Measurements from ENCODE around the gene MUC5B. TPM values are rescaled to one million over a fixed set of nuclear protein-coding genes. Genes with fewer than 3 reads are reported as not detected.

The MUC5B gene
- polyA plus RNA-seq, 1 donor = 1.9 TPM

DNA sequence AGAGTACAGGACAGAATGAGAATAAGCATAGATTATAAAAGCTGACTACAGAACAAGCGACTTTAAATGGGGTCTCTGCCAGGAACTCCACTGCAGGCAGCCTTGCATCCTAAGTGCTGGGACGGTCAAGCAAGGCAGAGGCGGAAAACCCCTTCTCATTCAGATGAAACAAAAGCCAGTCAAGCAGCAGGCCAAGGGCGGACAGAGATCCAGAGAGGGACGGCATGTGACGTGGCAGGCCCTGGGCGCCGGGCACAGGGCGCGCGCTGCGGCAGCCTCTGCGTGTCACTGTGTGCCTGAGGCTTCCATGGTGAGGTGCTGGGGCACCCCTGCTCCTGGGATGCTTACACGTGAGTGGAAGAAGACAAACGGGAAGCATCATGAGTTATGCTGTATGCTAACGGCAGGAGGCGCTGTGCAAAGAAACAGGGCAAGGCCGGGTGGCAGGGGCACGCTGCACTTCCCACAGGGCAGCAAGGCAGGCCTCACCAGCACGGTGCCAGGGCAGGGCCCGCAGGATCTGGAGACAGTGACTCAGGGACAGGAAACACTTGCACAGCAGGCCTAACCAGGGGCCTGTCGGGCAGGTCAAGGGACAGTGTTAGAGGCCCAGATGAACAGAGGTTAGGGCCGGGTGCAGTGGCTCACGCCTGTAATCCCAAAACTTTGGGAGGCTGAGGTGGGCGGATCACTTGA, 80.4 kb downstream of the MUC5B start:
- no CpG with 5 or more reads among the region's 25 CpGs for WGBS (ENCODE audit: insufficient coverage, low lambda C conversion rate)
- H3K4me1 ChIP-seq (ENCODE audit: control insufficient read depth, insufficient read depth, low read length) = peaks cover 80% of the 10 kb centered on the region
- H3K9me3 ChIP-seq (ENCODE audit: control insufficient read depth, low read depth, low read length) = peaks cover 10% of the 10 kb centered on the region

DNA sequence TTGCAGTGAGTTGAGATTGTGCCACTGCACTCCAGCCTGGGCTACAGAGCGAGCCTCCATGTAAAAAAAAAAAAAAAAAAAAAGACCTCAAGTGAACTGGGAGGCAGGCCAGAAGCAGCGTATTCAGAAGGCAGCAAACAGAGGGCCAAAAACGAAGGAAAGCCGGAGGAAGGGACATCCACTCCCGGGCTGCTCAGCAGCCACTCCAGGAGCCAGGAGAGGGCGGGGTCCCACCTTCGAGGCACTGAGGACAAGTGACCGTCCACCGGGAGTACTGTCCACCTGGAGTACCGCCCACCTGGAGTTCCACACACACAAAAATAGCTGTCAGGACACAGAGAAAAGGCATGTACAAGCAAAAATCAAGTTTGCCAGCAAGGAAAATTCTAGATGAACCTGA, 81.1 kb downstream of the MUC5B start:
- Histone ChIP-seq H3K4me3 (ENCODE audit: low read length) (no peak overlapping the region), H3K27ac (ENCODE audit: low read length) (peak overlapping the region; percentile 95), H3K27me3 (ENCODE audit: control insufficient read depth, insufficient read depth, low read length) (no peaks in the 10 kb centered on the region), H3K4me1 (ENCODE audit: control insufficient read depth, insufficient read depth, low read length) (peaks cover 79% of the 10 kb centered on the region), H3K9me3 (ENCODE audit: control insufficient read depth, low read depth, low read length) (peaks cover 10% of the 10 kb centered on the region), H3K36me3 (ENCODE audit: control insufficient read depth, insufficient read depth, low read length) (peaks cover 20% of the 10 kb centered on the region)
- no CpG with 5 or more reads among the region's 10 CpGs for WGBS (ENCODE audit: insufficient coverage, low lambda C conversion rate)
- DNase-seq = no peak

More for the DNA sequence above, 80.4 kb downstream of the MUC5B start:
- H3K36me3 ChIP-seq (ENCODE audit: control insufficient read depth, insufficient read depth, low read length) = peaks cover 21% of the 10 kb centered on the region
- no peak overlapping the region for H3K4me3 ChIP-seq (ENCODE audit: low read length)
- DNase-seq = peak in 1 of 2 donors; percentile 15
- no peaks in the 10 kb centered on the region for H3K27me3 ChIP-seq (ENCODE audit: control insufficient read depth, insufficient read depth, low read length)
- H3K27ac ChIP-seq (ENCODE audit: low read length) = peak overlapping the region; percentile 95

DNA sequence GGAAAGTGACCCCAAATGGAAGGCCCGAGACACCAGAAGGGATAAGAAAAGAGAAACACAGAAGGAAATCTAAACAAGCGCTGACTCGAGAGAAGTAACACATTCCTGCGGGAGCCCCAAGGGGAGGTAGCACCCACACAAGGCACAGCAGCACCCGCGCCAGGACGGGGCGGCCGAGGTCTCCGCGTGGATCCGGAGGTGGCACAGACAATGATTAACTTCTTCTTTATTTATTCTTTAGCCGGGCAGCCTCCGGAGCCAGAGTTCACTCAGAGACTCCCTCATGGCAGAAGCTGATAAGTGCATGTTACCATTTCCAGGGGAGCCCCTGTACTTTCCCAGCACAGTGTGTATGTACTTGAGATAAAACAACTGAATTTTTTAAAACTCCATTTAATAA, 81.5 kb downstream of the MUC5B start:
- peaks cover 10% of the 10 kb centered on the region for H3K9me3 ChIP-seq (ENCODE audit: control insufficient read depth, low read depth, low read length)
- WGBS (ENCODE audit: insufficient coverage, low lambda C conversion rate) = no CpG with 5 or more reads among the region's 14 CpGs
- peak; percentile 86 to 95 for DNase-seq
- H3K36me3 ChIP-seq (ENCODE audit: control insufficient read depth, insufficient read depth, low read length) = peaks cover 20% of the 10 kb centered on the region
- H3K4me1 ChIP-seq (ENCODE audit: control insufficient read depth, insufficient read depth, low read length) = peaks cover 76% of the 10 kb centered on the region
- H3K27ac ChIP-seq (ENCODE audit: low read length) = peak overlapping the region; percentile 95
- H3K27me3 ChIP-seq (ENCODE audit: control insufficient read depth, insufficient read depth, low read length) = no peaks in the 10 kb centered on the region
- no peak overlapping the region for H3K4me3 ChIP-seq (ENCODE audit: low read length)

DNA sequence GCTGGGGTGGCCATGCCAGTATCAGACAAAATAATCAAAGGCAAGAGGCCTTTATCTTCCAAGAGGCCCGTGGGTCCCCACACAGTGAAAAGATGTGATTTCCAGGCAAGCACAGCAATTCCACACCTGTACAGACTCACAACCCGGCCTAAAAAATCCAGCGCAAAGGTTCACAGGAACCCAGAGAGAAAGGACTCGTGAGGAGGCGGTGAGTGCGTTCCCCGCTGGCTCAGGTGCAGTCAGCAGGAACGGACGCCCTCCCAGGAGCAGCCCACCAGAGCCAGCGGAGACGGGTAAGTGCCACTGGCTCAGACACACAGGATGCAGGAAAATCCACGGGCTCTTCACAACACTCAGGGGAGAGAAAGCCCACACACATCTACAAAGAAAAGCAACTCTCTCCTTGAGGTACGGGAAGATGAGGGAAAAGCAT, 82.2 kb downstream of the MUC5B start:
- H3K36me3 ChIP-seq (ENCODE audit: control insufficient read depth, insufficient read depth, low read length) = peaks cover 18% of the 10 kb centered on the region
- no peak for DNase-seq
- H3K27me3 ChIP-seq (ENCODE audit: control insufficient read depth, insufficient read depth, low read length) = no peaks in the 10 kb centered on the region
- peaks cover 71% of the 10 kb centered on the region for H3K4me1 ChIP-seq (ENCODE audit: control insufficient read depth, insufficient read depth, low read length)
- H3K9me3 ChIP-seq (ENCODE audit: control insufficient read depth, low read depth, low read length) = peaks cover 7% of the 10 kb centered on the region
- H3K27ac ChIP-seq (ENCODE audit: low read length) = peak overlapping the region; percentile 95
- 40% methylated on average over 1 of the region's 13 CpGs for WGBS (ENCODE audit: insufficient coverage, low lambda C conversion rate)
- peak overlapping the region; percentile 28 for H3K4me3 ChIP-seq (ENCODE audit: low read length)

DNA sequence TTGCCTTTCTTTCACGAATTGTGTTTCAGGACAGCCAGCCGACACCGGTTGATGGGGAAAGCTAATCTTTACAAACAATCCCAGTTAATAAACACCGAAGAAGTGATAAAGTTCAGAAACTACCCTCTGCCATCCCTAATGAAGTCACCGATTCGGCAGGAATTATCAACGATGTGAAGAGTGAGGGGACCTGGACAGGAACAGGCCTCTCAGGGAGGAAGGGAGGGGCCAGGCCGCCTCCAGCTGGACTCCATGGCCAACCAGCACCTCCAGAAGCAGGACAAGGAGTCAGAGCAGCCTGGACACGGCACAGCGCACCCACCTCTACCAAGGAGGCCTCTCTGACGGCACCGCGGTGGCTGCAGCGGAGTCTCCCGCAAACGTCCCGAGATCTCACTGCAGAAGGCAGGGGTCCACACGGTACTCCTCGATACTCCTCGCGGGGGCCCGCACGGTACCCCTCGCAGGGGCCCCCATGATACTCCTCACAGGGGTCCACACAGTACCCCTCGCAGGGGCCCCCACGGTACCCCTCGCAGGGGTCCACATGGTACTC, 82.7 kb downstream of the MUC5B start:
- DNase-seq = peak; percentile 59 to 80
- H3K4me1 ChIP-seq (ENCODE audit: control insufficient read depth, insufficient read depth, low read length) = peaks cover 74% of the 10 kb centered on the region
- peak overlapping the region; percentile 95 for H3K27ac ChIP-seq (ENCODE audit: low read length)
- H3K9me3 ChIP-seq (ENCODE audit: control insufficient read depth, low read depth, low read length) = peaks cover 6% of the 10 kb centered on the region
- H3K36me3 ChIP-seq (ENCODE audit: control insufficient read depth, insufficient read depth, low read length) = peaks cover 16% of the 10 kb centered on the region
- H3K4me3 ChIP-seq (ENCODE audit: low read length) = peak overlapping the region; percentile 28
- H3K27me3 ChIP-seq (ENCODE audit: control insufficient read depth, insufficient read depth, low read length) = no peaks in the 10 kb centered on the region
- WGBS (ENCODE audit: insufficient coverage, low lambda C conversion rate) = no CpG with 5 or more reads among the region's 27 CpGs

DNA sequence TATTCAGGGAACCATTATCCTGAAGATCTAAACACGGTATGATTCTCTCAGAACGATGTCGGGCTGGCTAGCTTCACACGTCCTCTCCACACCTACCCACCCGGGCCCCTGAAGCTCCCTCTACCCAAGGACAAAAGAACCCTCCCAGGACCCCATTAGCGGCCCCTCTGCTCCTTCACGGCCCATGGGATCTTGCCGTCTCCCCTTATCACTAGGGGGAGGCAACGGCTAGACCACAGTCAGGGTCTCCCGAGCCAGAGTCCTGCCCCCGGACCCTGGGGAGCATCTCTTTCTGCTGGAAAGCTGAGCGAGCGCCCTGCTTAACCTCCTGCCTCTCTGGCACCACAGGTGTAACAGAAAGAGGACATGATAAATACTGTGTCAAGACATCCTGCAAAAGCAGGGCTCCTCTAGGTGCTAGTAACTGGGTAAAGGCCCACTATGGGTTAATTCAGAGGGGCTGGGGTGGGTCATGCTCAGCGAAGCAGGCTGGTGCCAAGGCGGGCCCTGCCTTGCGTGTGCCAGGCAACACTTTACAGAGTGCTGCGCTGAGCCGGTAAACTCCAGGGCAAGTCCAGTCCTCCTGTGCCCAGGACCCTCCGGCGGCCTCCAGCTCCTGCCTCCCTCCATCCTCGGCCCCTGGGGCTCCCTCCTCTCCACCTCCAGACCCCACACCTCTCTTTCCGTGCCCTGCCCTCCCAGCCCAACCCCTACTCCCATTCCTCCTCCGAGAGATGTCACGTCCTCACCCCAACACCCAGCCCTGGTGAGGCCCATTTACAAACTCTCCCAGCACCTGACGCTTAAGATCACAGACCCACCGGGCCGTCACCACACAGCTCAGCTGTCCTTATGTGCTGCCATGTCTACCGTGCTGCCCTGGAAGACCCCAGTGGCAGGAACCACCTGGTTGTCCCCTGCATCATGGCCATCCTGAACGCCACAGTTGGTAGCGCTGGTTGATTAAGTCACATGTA, 83.6 kb downstream of the MUC5B start:
- H3K27me3 ChIP-seq (ENCODE audit: control insufficient read depth, insufficient read depth, low read length) = no peaks in the 10 kb centered on the region
- no peak for DNase-seq
- H3K4me1 ChIP-seq (ENCODE audit: control insufficient read depth, insufficient read depth, low read length) = peaks cover 71% of the 10 kb centered on the region
- peak overlapping the region; percentile 28 for H3K4me3 ChIP-seq (ENCODE audit: low read length)
- H3K27ac ChIP-seq (ENCODE audit: low read length) = peak overlapping the region; percentile 95
- WGBS (ENCODE audit: insufficient coverage, low lambda C conversion rate) = no CpG with 5 or more reads among the region's 30 CpGs
- peaks cover 15% of the 10 kb centered on the region for H3K36me3 ChIP-seq (ENCODE audit: control insufficient read depth, insufficient read depth, low read length)
- H3K9me3 ChIP-seq (ENCODE audit: control insufficient read depth, low read depth, low read length) = peaks cover 4% of the 10 kb centered on the region

DNA sequence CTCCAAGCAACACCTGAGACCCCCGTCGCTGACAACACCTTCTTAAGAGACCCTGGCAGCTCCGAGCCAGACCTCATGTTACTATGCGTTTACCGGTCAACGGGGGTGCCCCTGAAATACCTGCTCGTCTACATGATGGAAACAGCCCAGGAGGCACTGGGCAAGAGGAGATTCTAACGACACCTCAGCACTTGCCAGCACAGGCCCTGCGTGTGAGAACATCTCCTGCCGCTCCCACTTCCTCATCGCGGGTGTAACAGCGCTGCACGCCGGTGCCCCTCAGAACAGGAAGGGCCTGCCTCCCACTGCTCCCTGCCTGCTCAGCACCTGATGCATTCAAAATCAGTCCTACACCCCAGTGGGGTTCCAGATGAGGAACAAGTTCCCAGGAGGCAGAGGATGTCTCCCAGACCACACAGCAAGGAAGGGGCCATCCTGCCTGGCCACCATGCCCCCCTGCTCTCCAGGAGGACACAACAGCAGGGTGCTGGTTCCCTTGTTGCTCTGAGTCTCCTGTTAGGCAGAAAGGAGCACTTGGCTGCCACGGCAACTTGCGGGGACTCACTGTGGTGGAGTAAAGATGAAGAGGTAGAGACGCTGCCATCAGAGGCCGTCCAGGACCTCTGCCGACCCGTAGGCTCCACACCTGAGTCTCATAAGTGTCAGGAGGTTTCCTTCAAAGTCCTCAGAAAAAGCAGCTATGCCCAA, 84.5 kb downstream of the MUC5B start:
- no peak for DNase-seq
- no CpG with 5 or more reads among the region's 21 CpGs for WGBS (ENCODE audit: insufficient coverage, low lambda C conversion rate)
- no peak overlapping the region for H3K4me3 ChIP-seq (ENCODE audit: low read length)
- peak overlapping the region; percentile 95 for H3K27ac ChIP-seq (ENCODE audit: low read length)
- peaks cover 15% of the 10 kb centered on the region for H3K36me3 ChIP-seq (ENCODE audit: control insufficient read depth, insufficient read depth, low read length)
- peaks cover 4% of the 10 kb centered on the region for H3K9me3 ChIP-seq (ENCODE audit: control insufficient read depth, low read depth, low read length)
- H3K4me1 ChIP-seq (ENCODE audit: control insufficient read depth, insufficient read depth, low read length) = peaks cover 63% of the 10 kb centered on the region
- H3K27me3 ChIP-seq (ENCODE audit: control insufficient read depth, insufficient read depth, low read length) = no peaks in the 10 kb centered on the region

DNA sequence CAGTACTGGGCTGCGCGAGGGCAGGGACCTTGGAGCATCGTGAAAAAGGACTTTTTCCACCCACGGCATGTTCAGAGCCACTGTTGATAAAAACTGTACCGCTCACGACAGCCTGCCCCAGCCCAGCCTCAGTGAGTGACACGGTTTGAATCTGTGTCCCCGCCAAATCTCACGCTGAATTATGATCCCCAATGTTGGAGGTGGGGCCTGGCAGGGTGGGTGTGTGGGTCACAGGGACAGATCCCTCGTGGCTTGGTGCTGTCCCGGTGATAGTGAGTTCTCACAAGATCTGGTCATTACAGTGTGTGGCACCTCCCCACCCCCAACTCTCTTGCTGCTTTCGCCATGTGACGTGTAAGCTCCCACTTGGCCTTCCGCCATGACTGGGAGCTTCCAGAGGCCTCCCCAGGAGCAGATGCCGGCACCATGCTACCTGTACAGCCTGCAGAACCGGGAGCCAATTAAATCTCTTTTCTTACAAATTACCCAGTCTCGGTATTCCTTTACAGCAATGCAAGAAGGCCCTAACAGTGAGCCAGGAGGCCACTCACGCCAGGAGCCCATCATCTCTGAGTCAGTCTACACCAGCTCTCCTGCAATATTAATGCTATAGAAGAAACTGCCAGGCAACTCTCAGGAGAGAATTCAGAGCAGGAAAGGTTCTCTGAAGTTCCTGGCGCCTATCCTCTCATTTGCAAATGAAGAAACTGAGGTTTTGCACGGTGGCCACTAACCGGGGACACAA, 85.3 kb downstream of the MUC5B start:
- H3K27me3 ChIP-seq (ENCODE audit: control insufficient read depth, insufficient read depth, low read length) = no peaks in the 10 kb centered on the region
- H3K9me3 ChIP-seq (ENCODE audit: control insufficient read depth, low read depth, low read length) = peaks cover 3% of the 10 kb centered on the region
- H3K36me3 ChIP-seq (ENCODE audit: control insufficient read depth, insufficient read depth, low read length) = peaks cover 13% of the 10 kb centered on the region
- whole genome bisulfite sequencing (ENCODE audit: insufficient coverage, low lambda C conversion rate) = no CpG with 5 or more reads among the region's 21 CpGs
- peaks cover 54% of the 10 kb centered on the region for H3K4me1 ChIP-seq (ENCODE audit: control insufficient read depth, insufficient read depth, low read length)
- H3K27ac ChIP-seq (ENCODE audit: low read length) = no peak overlapping the region
- H3K4me3 ChIP-seq (ENCODE audit: low read length) = peak overlapping the region; percentile 86
- DNase-seq = no peak

DNA sequence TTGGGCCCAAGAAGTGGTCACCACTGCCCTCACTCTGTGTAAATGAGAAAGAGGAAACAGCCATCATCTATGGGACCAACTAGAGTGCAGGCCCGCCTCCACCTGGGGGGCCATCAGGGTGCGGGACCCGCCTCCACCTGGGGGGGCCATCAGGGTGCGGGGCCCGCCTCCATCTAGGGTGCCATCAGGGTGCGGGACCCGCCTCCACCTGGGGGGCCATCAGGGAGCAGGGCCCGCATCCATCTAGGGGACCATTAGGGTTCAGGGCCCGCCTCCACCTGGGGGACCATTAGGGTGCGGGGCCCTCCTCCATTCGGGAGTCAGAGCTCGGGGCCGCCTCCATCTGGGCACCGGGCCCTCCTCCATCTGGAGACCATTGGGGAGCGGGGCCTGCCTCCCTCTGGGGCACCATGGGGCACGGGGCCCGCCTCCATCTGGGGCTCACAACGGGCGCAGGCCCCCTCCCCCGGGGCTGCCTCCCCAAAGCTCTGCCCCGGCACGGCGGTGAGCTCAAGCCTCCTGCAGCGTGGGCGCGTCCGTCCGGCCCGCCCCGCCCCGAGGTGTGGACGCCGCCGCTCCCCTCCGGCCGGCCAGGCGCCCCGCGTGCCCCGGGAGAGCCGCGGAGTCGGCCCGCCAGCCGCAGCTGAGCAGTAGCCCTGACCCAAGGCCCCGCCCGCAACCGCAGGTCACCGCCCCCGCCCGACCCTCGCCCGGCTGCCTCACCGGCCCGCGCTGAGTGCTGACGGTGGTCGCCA, 86.1 kb downstream of the MUC5B start:
- Histone ChIP-seq H3K36me3 (ENCODE audit: control insufficient read depth, insufficient read depth, low read length) (peaks cover 9% of the 10 kb centered on the region), H3K4me1 (ENCODE audit: control insufficient read depth, insufficient read depth, low read length) (peaks cover 48% of the 10 kb centered on the region), H3K27me3 (ENCODE audit: control insufficient read depth, insufficient read depth, low read length) (no peaks in the 10 kb centered on the region), H3K4me3 (ENCODE audit: low read length) (peak overlapping the region; percentile 86), H3K9me3 (ENCODE audit: control insufficient read depth, low read depth, low read length) (no peaks in the 10 kb centered on the region), H3K27ac (ENCODE audit: low read length) (peak overlapping the region; percentile 26)
- WGBS (ENCODE audit: insufficient coverage, low lambda C conversion rate) = no CpG with 5 or more reads among the region's 58 CpGs
- DNase-seq = peak in 1 of 2 donors; percentile 68

All from large intestine (tissue), 3 donors.